GM12874 (cell line): ENCODE measurements around the gene ST3GAL5.

Source experiments
- CTCF ChIP-seq: IDR thresholded peaks from 2 replicates; pipeline ENCODE4 v1.5.1; 2011; ENCODE audit warnings: low read depth, mild to moderate bottlenecking, control low read depth, low read length, moderate library complexity; ENCODE audit not compliant: insufficient read depth

ST3GAL5 gene

GRCh38 chr2:85807756-85808155 is 81.0 kb downstream of the ST3GAL5 start:
- TF ChIP-seq CTCF: no peak

GRCh38 chr2:85806358-85807118 is 82.3 kb downstream of the ST3GAL5 start:
- no peak for TF ChIP-seq CTCF

- peak; percentile 31; the same call in 1 of the 2 replicates for TF ChIP-seq CTCF
Observed at GRCh38 chr2:85804583-85804982, 84.2 kb downstream of the ST3GAL5 start.

DNA sequence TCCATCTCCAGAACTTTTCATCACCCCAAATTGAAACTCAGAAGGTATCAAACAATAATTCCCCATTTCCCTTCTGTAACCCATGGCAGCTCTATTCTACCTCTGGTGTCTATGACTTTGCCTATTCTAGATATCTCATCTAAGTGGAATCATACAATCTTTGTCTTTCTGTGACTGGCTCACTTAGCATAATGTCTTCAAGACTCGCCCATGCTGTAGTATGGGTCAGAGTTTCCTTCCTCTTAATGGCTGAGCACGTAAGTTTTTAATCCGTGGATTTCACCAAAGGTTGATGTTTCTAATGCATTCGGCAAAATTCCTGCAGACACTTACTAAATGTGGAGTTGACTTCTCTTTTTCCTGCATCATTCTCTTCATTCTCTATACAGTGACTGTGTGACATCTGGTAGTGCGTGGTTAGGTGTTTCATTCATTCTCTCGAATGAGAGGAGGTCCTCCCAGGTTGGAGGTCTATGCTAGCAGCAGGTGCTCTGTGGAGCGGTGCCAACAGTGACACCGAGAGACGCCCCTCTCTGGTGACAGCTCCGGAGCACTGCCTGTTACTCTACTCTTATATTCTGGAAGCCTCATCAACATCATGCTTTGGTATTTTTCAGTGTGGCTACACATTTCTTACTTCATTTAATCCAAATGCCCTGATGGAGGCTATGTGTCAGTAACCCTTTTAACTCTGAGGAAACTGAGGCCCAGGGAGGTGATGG is 84.9 kb downstream of the ST3GAL5 start:
- TF ChIP-seq CTCF: no peak

DNA sequence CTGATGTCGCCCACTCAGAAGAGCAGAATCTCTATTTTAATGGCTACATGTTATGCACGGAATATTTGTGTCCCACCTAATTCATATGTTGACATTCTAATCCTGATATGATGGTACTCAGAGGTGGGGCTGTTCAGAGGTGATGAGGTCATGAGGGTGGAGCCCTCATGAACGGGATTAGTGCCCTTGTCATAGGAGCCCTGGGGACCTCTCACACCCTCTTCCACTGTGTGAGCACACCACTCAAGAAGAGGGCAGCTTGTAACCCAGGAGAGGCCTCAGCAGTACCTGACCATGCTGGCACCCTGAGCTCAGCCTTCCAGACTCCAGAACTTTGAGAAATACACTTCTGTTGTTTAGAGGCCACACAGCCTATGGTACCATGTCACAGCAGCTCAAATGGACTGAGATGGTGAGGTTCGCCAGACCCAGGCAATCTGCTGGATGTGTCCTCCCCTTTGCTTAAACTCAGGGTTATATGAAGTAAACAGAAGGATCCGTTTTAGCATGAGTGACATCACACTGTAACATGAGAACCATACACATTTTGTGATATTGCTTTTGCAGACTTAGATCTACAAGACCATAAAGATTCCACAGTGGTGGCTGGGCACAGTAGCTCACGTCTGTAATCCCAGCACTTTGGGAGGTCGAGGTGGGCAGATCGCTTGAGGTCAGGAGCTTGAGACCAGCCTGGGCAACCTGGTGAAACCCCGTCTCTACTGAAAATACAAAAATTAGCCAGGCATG is 86.3 kb downstream of the ST3GAL5 start:
- TF ChIP-seq CTCF: no peak

DNA sequence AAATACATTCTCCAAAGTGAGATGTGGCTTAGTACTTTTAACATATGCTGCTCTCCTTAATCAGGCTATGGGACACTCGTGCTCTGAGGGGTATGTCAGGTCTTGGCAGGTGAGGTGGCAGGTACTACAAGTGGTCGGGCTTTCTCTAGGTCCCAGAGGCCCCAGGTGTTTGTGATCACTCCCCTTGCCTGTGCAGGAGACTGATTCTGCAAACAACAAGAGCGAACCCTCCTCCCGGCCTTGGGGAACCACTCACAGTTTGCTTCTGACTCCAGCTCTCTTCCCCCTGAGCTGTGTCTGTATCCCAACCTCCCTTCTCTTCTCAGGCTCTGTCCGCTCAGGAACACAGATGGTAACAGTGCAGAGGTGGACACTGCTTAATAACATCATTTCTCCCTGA is 86.9 kb downstream of the ST3GAL5 start:
- TF ChIP-seq CTCF: no peak

DNA sequence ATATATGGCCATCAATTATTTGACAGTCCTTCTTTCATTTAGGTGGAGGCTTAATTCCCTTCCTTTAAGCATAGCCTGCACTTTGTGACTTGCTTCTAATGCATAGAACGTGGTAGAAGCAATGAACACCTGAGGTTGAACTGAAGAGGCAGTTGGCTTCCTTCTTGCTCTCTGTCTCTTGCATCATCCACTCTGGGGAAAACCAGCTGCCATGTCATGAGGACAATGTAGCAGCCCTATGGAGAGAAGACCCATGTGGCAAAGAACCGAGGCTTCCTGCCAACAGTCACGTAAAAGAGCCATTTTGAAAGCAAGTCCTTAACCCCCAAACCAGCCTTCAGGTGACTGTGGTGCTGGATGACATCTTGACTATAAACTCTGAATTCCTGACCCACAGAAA is 88.2 kb downstream of the ST3GAL5 start:
- TF ChIP-seq CTCF: no peak
